Progenitor cell of endocrine pancreas (in vitro differentiated cells): Measurements from ENCODE around the gene SCAMP4. TPM values are rescaled to one million over a fixed set of nuclear protein-coding genes. Genes with fewer than 3 reads are reported as not detected.

Experiments used
- DNase-seq: peaks from one replicate; pipeline ENCODE4 v3.0.0; 2021; ENCODE audit warnings: low spot score; ENCODE audit not compliant: unreplicated experiment
- H3K27ac Mint-ChIP-seq: 2 replicates; pipeline ENCODE4 v1.8.0; 2021; ENCODE audit warnings: mild to moderate bottlenecking, moderate library complexity, mixed read lengths
- H3K27me3 Mint-ChIP-seq: 2 replicates; pipeline ENCODE4 v1.8.0; 2021; ENCODE audit warnings: mixed read lengths
- H3K36me3 Mint-ChIP-seq: 2 replicates; pipeline ENCODE4 v1.8.0; 2022; ENCODE audit warnings: mixed read lengths; ENCODE audit not compliant: insufficient read depth
- H3K4me1 Mint-ChIP-seq: 2 replicates; pipeline ENCODE4 v1.8.0; 2021; ENCODE audit warnings: low read depth, mixed read lengths
- H3K4me3 Mint-ChIP-seq: 2 replicates; pipeline ENCODE4 v1.8.0; 2021; ENCODE audit warnings: low read depth, mild to moderate bottlenecking, moderate library complexity, mixed read lengths
- H3K9me3 Mint-ChIP-seq: 2 replicates; pipeline ENCODE4 v1.8.0; 2021; ENCODE audit warnings: low read depth, mixed read lengths
- CTCF ChIP-seq: fragments of 200-600 bp; sonication (generic); IDR thresholded peaks from one replicate; pipeline ENCODE4 v1.5.0; 2021; ENCODE audit warnings: antibody characterized with exemption, mild to moderate bottlenecking; ENCODE audit not compliant: unreplicated experiment
- total RNA-seq: library from RNA; stranded (reverse); gene quantifications from 2 replicates; pipeline ENCODE4 v1.2.1, GENCODE V29; 2021

Gene SCAMP4
- total RNA-seq, 1 donor from 2014 or later, result 102 TPM

GRCh38 chr19:1953441-1954094 is 48.4 kb downstream of the SCAMP4 start:
- no peak overlapping the region for H3K27ac Mint-ChIP-seq
- no peak for DNase-seq
- TF ChIP-seq CTCF, result no peak
- H3K27me3 Mint-ChIP-seq, result no peaks in the 10 kb centered on the region
- peaks cover 2% of the 10 kb centered on the region for H3K36me3 Mint-ChIP-seq
- no peaks in the 10 kb centered on the region for H3K9me3 Mint-ChIP-seq
- H3K4me1 Mint-ChIP-seq, result peaks cover 2% of the 10 kb centered on the region
- no peak overlapping the region for H3K4me3 Mint-ChIP-seq

- Mint-ChIP-seq H3K36me3 (peaks cover 2% of the 10 kb centered on the region), H3K9me3 (no peaks in the 10 kb centered on the region)
- TF ChIP-seq CTCF, result no peak
Observed at GRCh38 chr19:1954532-1954933, 49.3 kb downstream of the SCAMP4 start.

GRCh38 chr19:1955171-1956121 is 50.2 kb downstream of the SCAMP4 start:
- H3K9me3 Mint-ChIP-seq, result no peaks in the 10 kb centered on the region
- no peak for DNase-seq
- no peak overlapping the region for H3K27ac Mint-ChIP-seq
- H3K4me1 Mint-ChIP-seq, result no peaks in the 10 kb centered on the region
- TF ChIP-seq CTCF, result no peak
- no peak overlapping the region for H3K4me3 Mint-ChIP-seq
- H3K27me3 Mint-ChIP-seq, result no peaks in the 10 kb centered on the region
- no peaks in the 10 kb centered on the region for H3K36me3 Mint-ChIP-seq

More at GRCh38 chr19:1954532-1954933, 49.3 kb downstream of the SCAMP4 start:
- Mint-ChIP-seq H3K27ac (no peak overlapping the region), H3K27me3 (no peaks in the 10 kb centered on the region), H3K4me1 (no peaks in the 10 kb centered on the region), H3K4me3 (no peak overlapping the region)
- no peak for DNase-seq

GRCh38 chr19:1956122-1956494 is 50.9 kb downstream of the SCAMP4 start:
- DNase-seq, result no peak
- Mint-ChIP-seq H3K36me3 (no peaks in the 10 kb centered on the region), H3K27me3 (no peaks in the 10 kb centered on the region), H3K4me1 (no peaks in the 10 kb centered on the region), H3K4me3 (no peak overlapping the region), H3K9me3 (no peaks in the 10 kb centered on the region), H3K27ac (no peak overlapping the region)
- TF ChIP-seq CTCF, result no peak

- Mint-ChIP-seq H3K27me3 (no peaks in the 10 kb centered on the region), H3K4me1 (no peaks in the 10 kb centered on the region), H3K36me3 (no peaks in the 10 kb centered on the region), H3K9me3 (no peaks in the 10 kb centered on the region), H3K27ac (no peak overlapping the region), H3K4me3 (no peak overlapping the region)
- no peak for DNase-seq
- TF ChIP-seq CTCF, result no peak
Observed at GRCh38 chr19:1956868-1957492, 51.8 kb downstream of the SCAMP4 start.
